Measurements from ENCODE around the gene ATP8A2. TPM values are rescaled to one million over a fixed set of nuclear protein-coding genes. Genes with fewer than 3 reads are reported as not detected.

The ATP8A2 gene
- total and polyA plus RNA-seq, 2 of the 4 experiments (the other 2 are of a cell fraction), result 0.02 to 0.18 TPM

- no peaks in the 10 kb centered on the region for H3K36me3 ChIP-seq (ENCODE audit: control insufficient read depth, insufficient read depth, low read length)
- H3K23ac ChIP-seq (ENCODE audit: low read depth, low read length), result no peak overlapping the region
- no peak overlapping the region for H2BK20ac ChIP-seq (ENCODE audit: low read depth, low read length)
- POLR2A ChIA-PET (ENCODE audit: unreplicated experiment), result no interaction called here
- H2BK15ac ChIP-seq (ENCODE audit: low read depth, low read length), result no peak overlapping the region
- H3K18ac ChIP-seq (ENCODE audit: low read depth, low read length), result no peak overlapping the region
- no peaks in the 10 kb centered on the region for H3K27me3 ChIP-seq (ENCODE audit: control insufficient read depth, insufficient read depth, low read length)
- no peaks in the 10 kb centered on the region for H3K79me1 ChIP-seq (ENCODE audit: low read depth in 1 of 2, low read length in 2 of 2)
- no peak overlapping the region for H3K14ac ChIP-seq (replicated peaks; ENCODE audit: low read depth, low read length)
- in situ Hi-C loops (cut with MboI; ENCODE audit: low sequenced_read_pairs), result no loop called here
- no peak overlapping the region for H2AFZ ChIP-seq (replicated peaks; ENCODE audit: low read length, poor library complexity)
- no peak overlapping the region for H2BK5ac ChIP-seq (ENCODE audit: low read depth, low read length, poor library complexity, severe bottlenecking)
- CTCF ChIA-PET, result no interaction called here
- no peak overlapping the region for H2BK120ac ChIP-seq (ENCODE audit: low read depth, low read length)
- H3K4ac ChIP-seq (ENCODE audit: low read depth, low read length), result no peak overlapping the region
- H3K56ac ChIP-seq (ENCODE audit: extremely low read depth, insufficient read depth, low read length), result no peak overlapping the region
- H2AK5ac ChIP-seq (ENCODE audit: low read depth, low read length), result no peak overlapping the region
- ATAC-seq (ENCODE audit: low read depth), result no peak
- no peaks in the 10 kb centered on the region for H4K20me1 ChIP-seq (ENCODE audit: insufficient read depth, low read length)
- no peak overlapping the region for H4K8ac ChIP-seq (ENCODE audit: low read depth in 2 of 2, low read length in 2 of 2)
- intact Hi-C loops (cut with micrococcal nuclease), result no loop called here
- no TSS peak for BruUV-seq (replicated peaks)
- no peak for DNase-seq
- TF ChIP-seq MAFK (IDR thresholded peaks at IDR 0.05; ENCODE audit: low read depth, low read length) (no peak), RCOR1 (IDR thresholded peaks at IDR 0.05; ENCODE audit: insufficient replicate concordance, low read length) (no peak), ELK1 (IDR thresholded peaks at IDR 0.05; ENCODE audit: borderline replicate concordance, low read depth, low read length) (no peak), CHD1 (IDR thresholded peaks at IDR 0.05; ENCODE audit: low read depth, low read length) (no peak), USF2 (IDR thresholded peaks at IDR 0.05; ENCODE audit: low read depth, low read length) (no peak), BHLHE40 (IDR thresholded peaks at IDR 0.05; ENCODE audit: low read depth, low read length) (no peak), MAZ (IDR thresholded peaks at IDR 0.05; ENCODE audit: borderline replicate concordance, low read depth, low read length) (no peak), RAD21 (IDR thresholded peaks at IDR 0.05; ENCODE audit: low read length) (no peak)
- H3K4me1 ChIP-seq (ENCODE audit: control insufficient read depth, insufficient read depth, low read length), result no peaks in the 10 kb centered on the region
- no peak overlapping the region for H3K9ac ChIP-seq (ENCODE audit: low read depth, low read length)
- H2AK9ac ChIP-seq (replicated peaks; ENCODE audit: low read depth, low read length, poor library complexity), result no peak overlapping the region
- H4K91ac ChIP-seq (ENCODE audit: insufficient read depth, low read depth, low read length), result no peak overlapping the region
- no peak overlapping the region for H3K27ac ChIP-seq (ENCODE audit: insufficient read depth, low read length)
- no peaks in the 10 kb centered on the region for H3K9me1 ChIP-seq (ENCODE audit: insufficient read depth, low read length)
- dilution Hi-C loops (cut with HindIII; ENCODE audit: low sequenced_read_pairs, unreplicated experiment), result no loop called here
- H3K4me2 ChIP-seq (ENCODE audit: low read depth, low read length), result no peak overlapping the region
- no peaks in the 10 kb centered on the region for H3K9me3 ChIP-seq (ENCODE audit: control insufficient read depth, insufficient read depth, low read length)
- H3K4me3 ChIP-seq (ENCODE audit: insufficient read depth, low read depth, low read length), result no peak overlapping the region
- WGBS, 2 experiments (ENCODE audit: extremely low coverage in 2 of 2, insufficient read length in 1 of 2), result no CpG with 5 or more reads among the region's 2 CpGs
- no peak overlapping the region for H4K5ac ChIP-seq (ENCODE audit: low read depth, low read length)
Measured at GRCh38 chr13:25777509-25777908, 405.7 kb downstream of the ATP8A2 start.
